ENCODE measurements around the gene LIFR. TPM values are rescaled to one million over a fixed set of nuclear protein-coding genes. Genes with fewer than 3 reads are reported as not detected.
A peak's percentile ranks its signal among the peaks of the same experiment; 100 is the strongest.

Gene LIFR
- total RNA-seq, 1 experiment from 2014 or later = 22.0 TPM

- TF ChIP-seq EZH2 (IDR thresholded peaks at IDR 0.05; ENCODE audit: low read depth) = no peak
- TF ChIP-seq, protein P1, sequence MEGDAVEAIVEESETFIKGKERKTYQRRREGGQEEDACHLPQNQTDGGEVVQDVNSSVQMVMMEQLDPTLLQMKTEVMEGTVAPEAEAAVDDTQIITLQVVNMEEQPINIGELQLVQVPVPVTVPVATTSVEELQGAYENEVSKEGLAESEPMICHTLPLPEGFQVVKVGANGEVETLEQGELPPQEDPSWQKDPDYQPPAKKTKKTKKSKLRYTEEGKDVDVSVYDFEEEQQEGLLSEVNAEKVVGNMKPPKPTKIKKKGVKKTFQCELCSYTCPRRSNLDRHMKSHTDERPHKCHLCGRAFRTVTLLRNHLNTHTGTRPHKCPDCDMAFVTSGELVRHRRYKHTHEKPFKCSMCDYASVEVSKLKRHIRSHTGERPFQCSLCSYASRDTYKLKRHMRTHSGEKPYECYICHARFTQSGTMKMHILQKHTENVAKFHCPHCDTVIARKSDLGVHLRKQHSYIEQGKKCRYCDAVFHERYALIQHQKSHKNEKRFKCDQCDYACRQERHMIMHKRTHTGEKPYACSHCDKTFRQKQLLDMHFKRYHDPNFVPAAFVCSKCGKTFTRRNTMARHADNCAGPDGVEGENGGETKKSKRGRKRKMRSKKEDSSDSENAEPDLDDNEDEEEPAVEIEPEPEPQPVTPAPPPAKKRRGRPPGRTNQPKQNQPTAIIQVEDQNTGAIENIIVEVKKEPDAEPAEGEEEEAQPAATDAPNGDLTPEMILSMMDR (conservative IDR thresholded peaks at IDR 0.05) = no peak
- Histone ChIP-seq H3K27me3 (ENCODE audit: insufficient read depth, low read depth) (0 out of 2 replicates have a peak, but pooled peaks cover 15% of the 10 kb centered on the region), H3K4me1 (replicated peaks; ENCODE audit: insufficient read depth) (peaks cover 10% of the 10 kb centered on the region; the same call in 1 of the 2 replicates), H4K20me1 (ENCODE audit: insufficient read depth) (no peaks in the 10 kb centered on the region), H3F3A (ENCODE audit: insufficient read depth, low read depth) (0 out of 2 replicates have a peak, but pooled peaks cover 11% of the 10 kb centered on the region), H3K27ac (no peak overlapping the region), H2AFZ (peak overlapping the region; percentile 70; the same call in 1 of the 2 replicates), H3K4me3 (peak overlapping the region; percentile 55; the same call in 1 of the 2 replicates), H3K79me2 (ENCODE audit: low read depth) (no peaks in the 10 kb centered on the region), H3K9me2 (ENCODE audit: insufficient read depth) (no peaks in the 10 kb centered on the region), H3K9me3 (ENCODE audit: insufficient read depth, low read depth) (no peaks in the 10 kb centered on the region), H3K4me2 (peak overlapping the region; percentile 77), H3K36me3 (ENCODE audit: low read depth) (no peaks in the 10 kb centered on the region)
- no peak for DNase-seq
- CTCF ChIA-PET = no interaction called here
- intact Hi-C loops (cut with micrococcal nuclease; ENCODE audit: unreplicated experiment) = loop anchor here (1.0 to 2.0 kb wide), 4 partner anchors 53 to 366 kb away; no protein-coding TSS in a partner anchor
- no TSS peak for BruUV-seq (replicated peaks)
- POLR2A ChIA-PET (ENCODE audit: unreplicated experiment) = no interaction called here
Observed at GRCh38 chr5:38556088-38556598, 303 bp downstream of the LIFR start.

GRCh38 chr5:38555354-38556087 lies 925 bp downstream of the LIFR start:
- Histone ChIP-seq H2AFZ (peak overlapping the region; percentile 70; the same call in 1 of the 2 replicates), H4K20me1 (ENCODE audit: insufficient read depth) (no peaks in the 10 kb centered on the region), H3K79me2 (ENCODE audit: low read depth) (no peaks in the 10 kb centered on the region), H3K27ac (no peak overlapping the region), H3K27me3 (ENCODE audit: insufficient read depth, low read depth) (0 out of 2 replicates have a peak, but pooled peaks cover 15% of the 10 kb centered on the region), H3K4me1 (replicated peaks; ENCODE audit: insufficient read depth) (peaks cover 10% of the 10 kb centered on the region; the same call in 1 of the 2 replicates), H3K4me3 (peak overlapping the region; percentile 55; the same call in 1 of the 2 replicates), H3K4me2 (peak overlapping the region; percentile 77), H3K36me3 (ENCODE audit: low read depth) (no peaks in the 10 kb centered on the region), H3F3A (ENCODE audit: insufficient read depth, low read depth) (0 out of 2 replicates have a peak, but pooled peaks cover 11% of the 10 kb centered on the region), H3K9me3 (ENCODE audit: insufficient read depth, low read depth) (no peaks in the 10 kb centered on the region), H3K9me2 (ENCODE audit: insufficient read depth) (no peaks in the 10 kb centered on the region)
- ChIA-PET CTCF (interaction anchor here (0.6 kb wide), 1 partner anchor 86 kb away, joined by 3 read pairs; no protein-coding TSS in a partner anchor), POLR2A (ENCODE audit: unreplicated experiment) (no interaction called here)
- DNase-seq = no peak
- no TSS peak for BruUV-seq (replicated peaks)
- no peak for TF ChIP-seq EZH2 (IDR thresholded peaks at IDR 0.05; ENCODE audit: low read depth)
- TF ChIP-seq, protein P1 (conservative IDR thresholded peaks at IDR 0.05) = no peak
- intact Hi-C loops (cut with micrococcal nuclease; ENCODE audit: unreplicated experiment) = loop anchor here (1.0 to 2.0 kb wide), 4 partner anchors 53 to 367 kb away; no protein-coding TSS in a partner anchor

- H3K79me2 ChIP-seq (ENCODE audit: low read depth) = no peaks in the 10 kb centered on the region
- H2AFZ ChIP-seq = no peak overlapping the region
- intact Hi-C loops (cut with micrococcal nuclease; ENCODE audit: unreplicated experiment) = no loop called here
- CTCF ChIA-PET = interaction anchor here (0.6 to 1.6 kb wide), 2 partner anchors 86 to 113 kb away, joined by 3 to 6 read pairs; no protein-coding TSS in a partner anchor
- 0 out of 2 replicates have a peak, but pooled peaks cover 11% of the 10 kb centered on the region for H3F3A ChIP-seq (ENCODE audit: insufficient read depth, low read depth)
- H3K27ac ChIP-seq = no peak overlapping the region
- no peak overlapping the region for H3K4me3 ChIP-seq
- H3K27me3 ChIP-seq (ENCODE audit: insufficient read depth, low read depth) = 0 out of 2 replicates have a peak, but pooled peaks cover 15% of the 10 kb centered on the region
- no peak for DNase-seq
- no TSS peak for BruUV-seq (replicated peaks)
- H3K9me2 ChIP-seq (ENCODE audit: insufficient read depth) = no peaks in the 10 kb centered on the region
- TF ChIP-seq EZH2 (IDR thresholded peaks at IDR 0.05; ENCODE audit: low read depth) = no peak
- TF ChIP-seq, protein P1 (conservative IDR thresholded peaks at IDR 0.05) = no peak
- no peaks in the 10 kb centered on the region for H4K20me1 ChIP-seq (ENCODE audit: insufficient read depth)
- no peaks in the 10 kb centered on the region for H3K36me3 ChIP-seq (ENCODE audit: low read depth)
- H3K4me1 ChIP-seq (replicated peaks; ENCODE audit: insufficient read depth) = peaks cover 17% of the 10 kb centered on the region
- H3K9me3 ChIP-seq (ENCODE audit: insufficient read depth, low read depth) = no peaks in the 10 kb centered on the region
- H3K4me2 ChIP-seq = no peak overlapping the region
- POLR2A ChIA-PET (ENCODE audit: unreplicated experiment) = interaction anchor here (0.6 kb wide), 1 partner anchor 594 kb away, joined by 4 read pairs; no protein-coding TSS in a partner anchor
Observed at GRCh38 chr5:38554861-38555260, 1.6 kb downstream of the LIFR start.

All from PC-9 (cell line).